ENCODE results near the gene SNX8.
"Not testable (repeated sequence)": the region's sequence is repeated elsewhere in the genome, so short reads cannot be mapped to it uniquely, and the experiment has no call there.

The SNX8 gene

DNA sequence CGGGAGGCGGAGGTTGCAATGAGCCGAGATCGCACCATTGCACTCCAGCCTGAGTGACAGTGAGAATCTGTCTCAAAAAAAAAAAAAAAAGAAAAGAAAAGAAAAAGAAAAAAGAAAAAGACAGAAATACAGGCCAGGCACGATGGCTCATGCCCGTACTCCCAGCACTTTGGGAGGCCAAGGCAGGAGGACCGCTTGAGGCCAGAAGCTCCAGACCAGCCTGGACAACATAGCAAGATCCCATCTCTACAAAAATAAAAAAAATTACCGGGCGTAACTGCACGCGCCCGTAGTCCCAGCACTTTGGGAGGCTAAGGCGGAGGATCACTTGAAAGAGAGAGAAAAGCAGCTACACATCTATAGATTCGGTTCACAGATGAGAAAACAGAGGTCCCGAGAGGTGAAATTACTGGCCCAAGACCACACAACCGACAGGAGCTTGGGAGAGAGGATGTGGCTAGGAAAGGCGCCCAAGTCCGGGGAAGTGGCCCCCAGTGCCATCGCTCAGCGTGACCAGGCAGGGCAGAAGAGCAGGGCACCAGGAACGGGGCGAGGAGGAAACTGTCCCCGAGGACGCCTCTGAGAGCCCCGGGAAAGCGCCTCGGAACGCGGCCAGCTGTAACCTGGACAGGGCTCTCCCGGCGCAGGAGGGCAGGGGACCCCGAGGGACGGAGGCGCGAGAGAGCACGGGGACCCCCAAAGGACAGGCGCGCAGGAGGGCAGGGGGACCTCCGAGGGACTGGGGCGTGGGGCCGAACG, 612 bp downstream of the SNX8 start:
- DNase-seq (ENCODE audit: insufficient read length, low spot score) (peak; percentile 67), FAIRE-seq (no peak)
- no peak for TF ChIP-seq POLR2A (IDR thresholded peaks at IDR 0.05; ENCODE audit: low read depth, low read length)

DNA sequence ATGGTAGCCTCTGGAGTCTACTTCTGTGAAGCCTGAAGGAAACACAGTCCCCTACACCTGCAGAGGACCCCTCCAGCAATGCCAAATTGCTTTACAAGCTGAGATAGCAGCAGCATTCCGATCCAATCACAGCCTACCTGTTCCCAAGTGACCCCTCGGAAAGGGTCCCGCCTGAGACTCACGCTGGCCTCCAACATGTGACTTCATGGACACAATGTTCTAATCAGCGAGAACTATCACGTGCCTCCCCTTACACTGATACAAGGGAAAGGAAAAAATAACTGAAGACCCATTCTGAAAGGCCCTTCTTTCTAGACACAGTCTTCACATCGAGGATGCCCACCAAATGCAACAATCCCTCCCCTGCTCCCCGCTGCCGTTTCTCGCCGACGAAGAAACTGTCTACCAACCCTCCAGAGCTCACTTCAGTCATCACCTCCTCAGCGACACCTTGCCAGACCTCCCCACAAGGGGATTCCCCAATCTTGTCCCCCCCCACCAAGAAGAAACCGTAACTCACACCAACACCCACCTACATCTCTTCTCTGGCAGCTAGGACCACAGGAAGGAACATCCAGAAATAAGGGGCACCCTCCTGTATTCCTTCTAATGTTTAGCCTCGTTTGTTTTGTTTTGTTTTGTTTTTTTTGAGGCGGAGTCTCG, 1.8 kb downstream of the SNX8 start:
- FAIRE-seq (no peak), DNase-seq (ENCODE audit: insufficient read length, low spot score) (no peak)
- TF ChIP-seq POLR2A (IDR thresholded peaks at IDR 0.05; ENCODE audit: low read depth, low read length) = no peak

DNA sequence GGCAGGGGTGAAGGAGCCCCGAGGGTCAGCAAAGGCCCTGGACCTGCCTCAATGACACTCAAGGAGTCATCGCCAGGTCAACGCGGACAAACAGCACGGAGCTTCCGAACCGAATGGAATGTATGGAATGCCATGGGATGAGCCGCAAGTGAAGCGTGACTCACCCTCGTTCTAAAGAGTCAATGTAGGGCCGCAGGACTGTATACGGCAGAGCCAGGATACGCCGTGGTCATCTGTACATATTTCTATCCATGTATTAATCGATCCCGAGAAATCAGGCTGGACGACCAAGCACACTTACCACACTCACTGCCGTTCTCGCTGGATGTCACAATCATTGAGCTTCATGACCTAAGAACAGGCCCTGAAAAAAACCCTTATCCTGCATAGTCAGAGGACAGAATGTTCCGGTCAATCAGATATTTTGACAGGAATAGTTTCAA, 4.3 kb downstream of the SNX8 start:
- DNase-seq (ENCODE audit: insufficient read length, low spot score) = peak; percentile 96
- TF ChIP-seq POLR2A (IDR thresholded peaks at IDR 0.05; ENCODE audit: low read depth, low read length) = 0 out of 2 replicates have a peak, but pooled peaks have one; percentile 15
- peak; percentile 91 for FAIRE-seq

DNA sequence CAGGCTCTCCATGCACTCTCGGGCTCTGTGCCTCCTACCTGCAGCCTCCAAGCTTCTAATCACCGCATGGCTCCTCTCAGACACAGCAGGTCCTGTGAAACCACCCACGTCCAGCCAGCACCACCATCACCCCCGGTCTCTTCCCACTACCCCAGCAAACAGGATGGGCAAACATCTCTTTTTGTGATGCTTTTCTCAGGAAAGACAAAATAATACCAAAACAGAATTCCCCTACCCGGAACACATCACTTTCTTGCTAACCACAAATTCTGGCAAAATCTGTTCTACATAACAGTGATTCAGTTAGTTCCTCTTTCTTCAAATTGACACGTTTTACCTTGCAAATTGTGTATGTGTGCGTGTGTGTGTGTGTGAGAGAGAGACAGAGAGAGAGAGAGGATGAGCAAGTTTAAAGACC, 6.5 kb downstream of the SNX8 start:
- FAIRE-seq (no peak), DNase-seq (ENCODE audit: insufficient read length, low spot score) (no peak)
- TF ChIP-seq POLR2A (IDR thresholded peaks at IDR 0.05; ENCODE audit: low read depth, low read length) = no peak

DNA sequence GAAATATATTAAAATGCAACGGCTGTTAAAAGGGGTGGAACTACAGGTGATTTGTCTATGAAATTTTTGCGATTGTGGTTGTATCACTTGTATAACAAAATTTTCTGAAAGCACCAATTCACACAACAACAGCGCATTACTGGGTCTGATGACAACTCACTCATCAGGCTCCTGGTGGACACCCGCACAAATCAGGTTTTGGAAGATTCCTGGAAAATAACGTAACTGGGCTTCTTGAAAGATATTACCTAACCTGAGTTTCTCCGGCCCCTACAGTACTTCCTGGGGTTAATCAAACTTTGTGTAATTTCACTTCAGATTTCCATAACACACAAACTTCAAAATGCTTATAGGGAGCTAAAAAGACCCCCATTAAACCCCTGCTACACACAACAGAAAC, 7.6 kb downstream of the SNX8 start:
- TF ChIP-seq POLR2A (IDR thresholded peaks at IDR 0.05; ENCODE audit: low read depth, low read length) = no peak
- FAIRE-seq (no peak), DNase-seq (ENCODE audit: insufficient read length, low spot score) (no peak)

DNA sequence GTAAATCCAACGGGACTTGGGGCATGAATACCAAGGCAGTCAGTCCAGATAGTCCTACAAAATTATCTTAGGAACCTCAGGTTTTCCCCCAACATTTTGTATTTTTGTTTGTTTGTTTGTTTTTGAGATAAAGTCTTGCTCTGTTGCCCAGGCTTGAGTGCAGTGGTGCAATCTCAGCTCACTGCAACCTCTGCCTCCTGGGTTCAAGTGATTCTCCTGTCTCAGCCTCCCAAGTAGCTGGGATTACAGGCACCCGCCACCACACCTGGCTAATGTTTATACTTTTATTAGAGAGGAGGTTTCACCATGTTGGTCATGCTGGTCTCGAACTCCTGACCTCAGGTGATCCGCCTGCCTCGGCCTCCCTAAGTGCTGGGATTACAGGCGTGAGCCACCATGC, 9.0 kb downstream of the SNX8 start:
- not testable (repeated sequence) for DNase-seq (ENCODE audit: insufficient read length, low spot score); FAIRE-seq

DNA sequence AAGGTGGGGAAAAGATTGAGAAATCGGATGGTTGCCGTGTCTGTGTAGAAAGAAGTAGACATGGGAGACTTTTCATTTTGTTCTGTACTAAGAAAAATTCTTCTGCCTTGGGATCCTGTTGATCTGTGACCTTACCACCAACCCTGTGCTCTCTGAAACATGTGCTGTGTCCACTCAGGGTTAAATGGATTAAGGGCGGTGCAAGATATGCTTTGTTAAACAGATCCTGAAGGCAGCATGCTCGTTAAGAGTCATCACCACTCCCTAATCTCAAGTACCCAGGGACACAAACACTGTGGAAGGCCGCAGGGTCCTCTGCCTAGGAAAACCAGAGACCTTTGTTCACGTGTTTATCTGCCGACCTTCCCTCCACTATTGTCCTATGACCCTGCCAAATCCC, 10.7 kb downstream of the SNX8 start:
- DNase-seq (ENCODE audit: insufficient read length, low spot score); FAIRE-seq: not testable (repeated sequence)

DNA sequence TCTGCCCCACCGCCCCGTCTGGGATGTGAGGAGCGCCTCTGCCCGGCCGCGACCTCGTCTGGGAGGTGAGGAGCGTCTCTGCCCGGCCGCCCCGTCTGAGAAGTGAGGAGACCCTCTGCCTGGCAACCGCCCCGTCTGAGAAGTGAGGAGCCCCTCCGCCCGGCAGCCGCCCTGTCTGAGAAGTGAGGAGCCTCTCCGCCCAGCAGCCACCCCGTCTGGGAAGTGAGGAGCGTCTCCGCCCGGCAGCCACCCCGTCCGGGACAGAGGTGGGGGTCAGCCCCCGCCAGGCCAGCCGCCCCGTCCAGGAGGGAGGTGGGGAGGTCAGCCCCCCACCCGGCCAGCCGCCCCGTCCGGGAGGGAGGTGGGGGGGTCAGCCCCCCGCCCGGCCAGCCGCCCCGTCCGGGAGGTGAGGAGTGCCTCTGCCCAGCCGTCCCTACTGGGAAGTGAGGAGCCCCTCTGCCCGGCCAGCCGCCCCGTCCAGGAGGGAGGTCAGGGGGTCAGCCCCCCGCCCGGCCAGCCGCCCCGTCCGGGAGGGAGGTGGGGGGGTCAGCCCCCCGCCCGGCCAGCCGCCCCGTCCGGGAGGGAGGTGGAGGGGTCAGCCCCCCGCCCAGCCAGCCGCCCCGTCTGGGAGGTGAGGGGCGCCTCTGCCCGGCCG, 11.4 kb downstream of the SNX8 start:
- not testable (repeated sequence) for FAIRE-seq; DNase-seq (ENCODE audit: insufficient read length, low spot score)

DNA sequence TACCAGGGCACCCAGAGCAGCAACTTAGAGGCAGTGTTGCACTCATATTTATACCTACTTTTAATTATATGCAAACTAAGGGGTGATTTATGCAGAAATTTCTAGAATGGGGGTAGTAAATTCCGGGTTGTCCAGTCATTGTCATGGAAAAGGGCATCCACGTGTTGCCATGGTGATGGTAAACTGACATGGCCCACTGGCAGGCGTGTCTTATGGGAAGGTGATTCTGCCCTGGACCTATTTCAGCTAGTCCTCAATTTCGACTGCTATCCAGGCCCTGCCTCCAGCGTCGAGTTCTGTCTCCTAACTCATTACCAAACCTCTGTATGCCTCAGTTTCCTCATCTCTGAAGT, 12.8 kb downstream of the SNX8 start:
- TF ChIP-seq POLR2A (IDR thresholded peaks at IDR 0.05; ENCODE audit: low read depth, low read length) = no peak
- no peak for DNase-seq (ENCODE audit: insufficient read length, low spot score)
- FAIRE-seq = no peak

DNA sequence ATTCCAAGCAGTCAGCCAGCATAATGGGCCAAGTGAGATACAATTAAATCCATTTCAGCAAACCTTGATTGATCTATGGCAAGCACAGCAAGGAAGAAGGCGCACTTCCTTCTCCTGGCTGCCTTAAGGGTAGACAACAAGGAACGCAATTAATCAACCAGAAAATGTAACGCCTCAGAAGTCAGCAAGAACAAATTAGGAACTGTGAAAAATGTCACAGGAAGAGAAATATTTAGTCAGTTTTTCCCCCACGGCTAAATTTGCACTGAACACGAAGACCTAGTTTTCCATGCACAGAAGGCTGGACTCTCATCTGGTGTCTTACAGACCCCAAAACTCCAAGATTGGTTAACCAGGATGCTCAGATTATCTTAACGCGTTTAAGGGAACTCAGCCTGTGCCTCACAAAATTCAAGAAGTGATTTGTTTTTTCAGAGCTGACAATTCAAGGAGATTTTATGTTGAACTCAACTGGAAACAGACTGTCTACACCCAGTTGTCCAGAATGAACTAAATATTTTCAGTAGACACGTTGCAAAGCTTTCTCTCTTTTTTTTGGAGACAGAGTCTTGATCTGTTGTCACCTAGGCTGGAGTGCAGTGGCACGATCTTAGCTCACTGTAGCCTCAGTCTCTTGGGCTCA, 14.2 kb downstream of the SNX8 start:
- FAIRE-seq (no peak), DNase-seq (ENCODE audit: insufficient read length, low spot score) (no peak)
- TF ChIP-seq POLR2A (IDR thresholded peaks at IDR 0.05; ENCODE audit: low read depth, low read length) = no peak

DNA sequence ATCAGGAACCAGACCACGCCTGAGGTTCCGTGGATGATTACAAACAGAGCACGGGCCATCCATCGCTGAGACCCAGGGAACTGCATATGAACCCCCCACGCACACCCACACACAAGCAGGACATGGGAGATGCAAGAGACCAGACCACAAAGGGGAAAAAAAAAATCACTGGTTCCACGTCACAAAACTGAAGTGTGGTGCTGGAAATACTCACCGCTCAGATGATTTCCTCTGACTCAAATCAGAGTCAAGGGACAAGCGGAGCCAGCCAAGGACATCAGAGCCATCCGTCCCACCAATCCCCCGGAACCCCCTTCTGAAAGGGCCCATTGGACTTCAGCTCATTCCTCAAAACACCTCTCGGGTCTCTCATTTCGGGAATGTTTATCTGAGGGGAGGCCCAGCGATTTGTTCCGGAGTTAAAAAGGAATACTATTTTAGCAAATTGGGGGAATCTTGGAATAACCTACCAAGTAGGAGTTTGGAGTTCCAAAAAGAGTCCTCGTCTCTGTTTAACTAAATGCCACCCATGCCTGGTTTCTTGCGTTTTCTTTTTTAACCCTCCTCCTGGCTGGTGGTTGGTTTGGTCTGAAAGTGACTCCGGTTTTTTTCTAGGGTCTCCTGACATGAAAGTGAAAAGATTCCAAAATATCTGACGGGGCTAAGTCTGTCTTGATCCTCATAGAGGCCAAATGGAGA, 15.0 kb downstream of the SNX8 start:
- TF ChIP-seq POLR2A (IDR thresholded peaks at IDR 0.05; ENCODE audit: low read depth, low read length) = no peak
- DNase-seq (ENCODE audit: insufficient read length, low spot score) (no peak), FAIRE-seq (no peak)

DNA sequence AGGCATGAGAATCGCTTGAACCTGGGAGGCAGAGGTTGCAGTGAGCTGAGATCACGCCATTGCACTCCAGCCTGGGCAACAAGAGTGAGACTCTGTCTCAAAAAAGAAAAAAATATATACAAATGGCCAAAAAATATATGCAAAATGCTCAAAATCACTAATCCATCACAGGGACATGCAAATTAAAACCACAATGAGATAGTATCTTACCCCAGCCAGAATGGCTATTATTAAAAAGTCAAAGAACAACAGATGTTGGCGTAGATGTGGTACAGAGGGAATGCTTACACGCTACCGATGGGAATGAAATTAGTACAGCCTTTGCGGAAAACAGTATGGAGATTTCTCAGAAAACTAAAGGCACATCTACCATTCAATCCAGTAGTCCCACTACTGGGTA, 17.4 kb downstream of the SNX8 start:
- no peak for TF ChIP-seq POLR2A (IDR thresholded peaks at IDR 0.05; ENCODE audit: low read depth, low read length)
- no peak for DNase-seq (ENCODE audit: insufficient read length, low spot score)
- FAIRE-seq = no peak

DNA sequence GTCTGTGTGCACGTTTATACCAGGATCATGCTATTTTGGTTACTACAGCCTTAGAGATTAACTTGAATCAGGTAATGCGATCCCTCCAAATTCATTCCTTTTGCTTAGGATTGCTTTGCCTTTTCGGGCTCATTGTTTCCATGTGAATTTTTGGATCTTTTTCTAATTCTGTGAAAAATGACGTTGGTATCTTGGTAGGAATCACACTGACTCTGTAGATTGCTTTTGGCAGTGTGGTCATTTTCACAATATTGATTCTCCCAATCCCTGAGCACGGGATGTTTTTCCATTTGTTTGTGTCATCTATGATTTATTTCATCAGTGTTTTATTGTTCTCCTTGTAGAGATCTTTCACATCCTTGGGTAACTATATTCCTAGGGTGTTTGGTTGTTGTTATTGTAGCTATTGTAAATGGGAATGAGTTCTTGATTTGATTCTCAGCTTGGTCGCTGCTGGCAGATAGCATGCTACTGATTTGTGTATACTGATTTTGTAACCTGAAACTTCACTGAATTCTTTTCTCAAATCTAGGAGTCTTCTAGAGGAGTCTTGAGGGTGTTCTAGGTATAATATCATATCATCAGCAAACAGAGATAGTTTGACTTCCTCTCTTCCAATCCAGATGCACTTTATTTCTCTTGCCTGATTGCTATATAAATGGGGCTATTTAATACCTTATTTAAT, 18.2 kb downstream of the SNX8 start:
- TF ChIP-seq POLR2A (IDR thresholded peaks at IDR 0.05; ENCODE audit: low read depth, low read length) = no peak
- DNase-seq (ENCODE audit: insufficient read length, low spot score) = no peak
- no peak for FAIRE-seq
